Stimulated activated CD8-positive, alpha-beta memory T cell treated with anti-CD3 and anti-CD28 coated beads, Interleukin-4, amount 100 ng/mL, for 1 hour (primary cell): ENCODE measurements around the gene GSTM1.
"Not testable (repeated sequence)": the region's sequence is repeated elsewhere in the genome, so short reads cannot be mapped to it uniquely, and the experiment has no call there.

Source experiments
- DNase-seq, 2 donors: peaks; one replicate each; pipeline ENCODE4 v3.0.0-alpha.2; 2020; ENCODE audit warnings: low read depth in 2 of 2, low spot score in 1 of 2

GSTM1 gene

GRCh38 chr1:109697066-109697465 lies 9.4 kb downstream of the GSTM1 start:
- DNase-seq = no peak

GRCh38 chr1:109697861-109698260 lies 10.2 kb downstream of the GSTM1 start:
- not testable (repeated sequence) for DNase-seq

- DNase-seq = not testable (repeated sequence)
Measured at GRCh38 chr1:109702940-109703339, 15.3 kb downstream of the GSTM1 start.

- DNase-seq = no peak
Measured at GRCh38 chr1:109704173-109704572, 16.6 kb downstream of the GSTM1 start.

GRCh38 chr1:109705411-109705810 lies 17.8 kb downstream of the GSTM1 start:
- no peak for DNase-seq

GRCh38 chr1:109708949-109709348 lies 21.3 kb downstream of the GSTM1 start:
- not testable (repeated sequence) for DNase-seq

GRCh38 chr1:109709822-109710221 lies 22.2 kb downstream of the GSTM1 start:
- DNase-seq = not testable (repeated sequence)

GRCh38 chr1:109711593-109712320 lies 24.1 kb downstream of the GSTM1 start, which contains the start of gene GSTM5:
GSTM5 (plus strand) TSS chr1:109712251; CDS start chr1:109712313, 62 bp downstream.
- DNase-seq = not testable (repeated sequence)

- no peak for DNase-seq
Measured at GRCh38 chr1:109712321-109712864, 24.8 kb downstream of the GSTM1 start.

GRCh38 chr1:109713636-109714035 lies 26.0 kb downstream of the GSTM1 start:
- no peak for DNase-seq

GRCh38 chr1:109714661-109715372 lies 27.2 kb downstream of the GSTM1 start:
- DNase-seq = no peak

GRCh38 chr1:109716121-109716520 lies 28.5 kb downstream of the GSTM1 start:
- no peak for DNase-seq

GRCh38 chr1:109716570-109717090 lies 29.0 kb downstream of the GSTM1 start:
- DNase-seq = no peak

GRCh38 chr1:109717729-109718128 lies 30.1 kb downstream of the GSTM1 start:
- no peak for DNase-seq

GRCh38 chr1:109718495-109718894 lies 30.9 kb downstream of the GSTM1 start:
- no peak for DNase-seq

GRCh38 chr1:109719337-109719837 lies 31.8 kb downstream of the GSTM1 start:
- no peak for DNase-seq

- no peak for DNase-seq
Measured at GRCh38 chr1:109721042-109721441, 33.4 kb downstream of the GSTM1 start.

GRCh38 chr1:109721971-109722370 lies 34.4 kb downstream of the GSTM1 start:
- DNase-seq = no peak

- DNase-seq = no peak
Measured at GRCh38 chr1:109722908-109723691, 35.5 kb downstream of the GSTM1 start.

GRCh38 chr1:109724933-109725332 lies 37.3 kb downstream of the GSTM1 start:
- DNase-seq = no peak

GRCh38 chr1:109725510-109725909 lies 37.9 kb downstream of the GSTM1 start:
- no peak for DNase-seq
